HepG2 (cell line): ENCODE measurements around the gene FAM53B. TPM values are rescaled to one million over a fixed set of nuclear protein-coding genes. Genes with fewer than 3 reads are reported as not detected.

Experiments used
- CBFB ChIP-seq: sonication (generic); formaldehyde crosslinking; IDR thresholded peaks from 2 replicates; pipeline ENCODE4 v1.4.0; 2020; ENCODE audit warnings: missing genetic modification reagents
- FOSL2 ChIP-seq: sonication (generic); formaldehyde crosslinking; IDR thresholded peaks from 2 replicates; pipeline ENCODE4 v1.4.0; 2020; ENCODE audit warnings: missing genetic modification reagents
- GABPB1 ChIP-seq: IDR thresholded peaks from 2 replicates; pipeline ENCODE4 v1.6.1; 2016; ENCODE audit warnings: mild to moderate bottlenecking, missing genetic modification reagents, moderate library complexity, missing compliant biosample characterization
- HNF4A ChIP-seq: sonication (generic); formaldehyde crosslinking; IDR thresholded peaks from 2 replicates; pipeline ENCODE4 v1.4.0; 2020; ENCODE audit warnings: missing genetic modification reagents
- NFIB ChIP-seq: sonication (generic); formaldehyde crosslinking; IDR thresholded peaks from 2 replicates; pipeline ENCODE4 v1.9.0; 2021; ENCODE audit warnings: missing genetic modification reagents, mild to moderate bottlenecking, borderline replicate concordance
- NONO ChIP-seq, 2 experiments: fragments of 450-650 bp in 1 of 2; sonication (generic) in 1 of 2; formaldehyde crosslinking in 1 of 2; IDR thresholded peaks in 1 of 2; conservative IDR thresholded peaks in 1 of 2; 2 replicates each; pipeline versions ENCODE4 v1.6.1 to v1.8.0; 2017 to 2022; ENCODE audit warnings: mild to moderate bottlenecking in 1 of 2, missing genetic modification reagents in 1 of 2, moderate library complexity in 1 of 2
- NR2F2 ChIP-seq: IDR thresholded peaks from 2 replicates; pipeline ENCODE4 v1.6.1; 2012; ENCODE audit warnings: low read depth, inconsistent platforms, borderline replicate concordance
- SOX6 ChIP-seq, 2 experiments: fragments of 450-650 bp in 1 of 2; sonication (generic) in 1 of 2; formaldehyde crosslinking in 1 of 2; IDR thresholded peaks; 2 replicates each; pipeline versions ENCODE4 v1.4.0 to v1.6.1; 2017 to 2020; ENCODE audit warnings: antibody characterized with exemption in 1 of 2, mild to moderate bottlenecking in 1 of 2, missing genetic modification reagents in 1 of 2
- SPEN ChIP-seq: sonication (generic); formaldehyde crosslinking; IDR thresholded peaks from 2 replicates; pipeline ENCODE4 v1.5.1; 2020; ENCODE audit warnings: low read depth, mild to moderate bottlenecking, missing genetic modification reagents
- THRA ChIP-seq: sonication (generic); formaldehyde crosslinking; IDR thresholded peaks from 2 replicates; pipeline ENCODE4 v1.4.0; 2020; ENCODE audit warnings: missing genetic modification reagents, borderline replicate concordance
- ZBTB4 ChIP-seq: sonication (generic); formaldehyde crosslinking; IDR thresholded peaks from 2 replicates; pipeline ENCODE4 v1.4.0; 2020; ENCODE audit warnings: missing genetic modification reagents, mild to moderate bottlenecking, borderline replicate concordance
- ZFY ChIP-seq: sonication (generic); formaldehyde crosslinking; IDR thresholded peaks from 2 replicates; pipeline ENCODE4 v1.4.0; 2020; ENCODE audit warnings: missing genetic modification reagents
- ZMYM3 ChIP-seq: sonication (generic); formaldehyde crosslinking; IDR thresholded peaks from 2 replicates; pipeline ENCODE4 v1.5.1; 2020; ENCODE audit warnings: mild to moderate bottlenecking, missing genetic modification reagents
- ZNF296 ChIP-seq: sonication (generic); formaldehyde crosslinking; conservative IDR thresholded peaks from 2 replicates; pipeline ENCODE4 v1.5.0; 2020; ENCODE audit warnings: mild to moderate bottlenecking, missing genetic modification reagents
- polyA plus RNA-seq, 8 experiments: library from polyadenylated mRNA; depleted of rRNA in 3 of 8; stranded (reverse) in 7 of 8; unstranded in 1 of 8; fragments of >200 nt; fragmentation: Illumina TruSeq in 4 of 8; extraction: Trizol in 4 of 8; gene quantifications; 2 replicates each; pipeline versions ENCODE4 v1.2.1 to v1.2.3, GENCODE V29; 2011 to 2016; ENCODE audit warnings: low read depth in 4 of 8, missing spikeins in 1 of 8, mixed read lengths in 1 of 8; ENCODE audit not compliant: insufficient read depth in 1 of 8
- total RNA-seq, 5 experiments: library from RNA; depleted of rRNA; stranded (reverse); fragments of >200 nt; fragmentation: Illumina TruSeq; extraction: Trizol; gene quantifications; 2 replicates each; pipeline ENCODE4 v1.2.3, GENCODE V29; 2016; ENCODE audit warnings: low read depth in 1 of 5
- TF ChIP-seq, protein P1 (sequence below): sonication (generic); formaldehyde crosslinking; IDR thresholded peaks from 2 replicates; pipeline ENCODE4 v1.4.0; 2020; ENCODE audit warnings: mild to moderate bottlenecking, missing genetic modification reagents
- TF ChIP-seq, protein P2 (sequence below): sonication (generic); formaldehyde crosslinking; IDR thresholded peaks from 2 replicates; pipeline ENCODE4 v1.9.0; 2022; ENCODE audit warnings: missing genetic modification reagents, mild to moderate bottlenecking, borderline replicate concordance
- TF ChIP-seq, protein P3 (sequence below): sonication (generic); formaldehyde crosslinking; IDR thresholded peaks from 2 replicates; pipeline ENCODE4 v1.5.1; 2020; ENCODE audit warnings: missing genetic modification reagents, mild to moderate bottlenecking, borderline replicate concordance

FAM53B gene
- total and polyA plus RNA-seq, 2 of the 13 experiments (the other 11 are each of a cell fraction or from before 2014, with no cell fraction given) = 6.4 to 19.3 TPM

DNA sequence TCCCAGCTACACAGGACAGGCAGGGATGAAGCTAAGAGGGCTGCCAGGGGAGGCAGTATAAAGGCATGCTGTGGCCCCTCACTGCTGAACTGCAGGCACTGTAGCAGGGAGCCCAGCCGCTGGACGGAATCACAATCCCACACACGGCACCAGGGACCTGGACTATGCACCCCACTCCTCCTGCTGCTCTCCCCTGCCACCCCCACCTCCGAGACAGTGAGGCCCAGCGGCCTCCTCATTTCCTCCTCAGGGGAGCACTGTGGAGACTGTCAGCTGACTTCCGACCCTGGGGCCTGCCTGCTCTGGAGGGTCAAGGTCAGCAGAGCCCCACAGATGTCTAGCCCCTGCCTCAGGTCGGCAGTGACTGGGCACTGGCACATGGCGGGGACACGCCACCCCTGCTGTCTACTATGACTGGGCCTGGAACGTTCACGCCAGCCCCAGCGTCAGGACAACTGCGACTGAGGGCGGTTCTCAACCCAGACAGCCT, 92.7 kb downstream of the FAM53B start (continued):
- TF ChIP-seq ZBTB4 (CRISPR knock-in tag) (peak; percentile 75; the same call in 1 of the 2 replicates), CBFB (CRISPR knock-in tag) (0 out of 2 replicates have a peak, but pooled peaks have one; percentile 54), HNF4A (peak; percentile 81), THRA (CRISPR knock-in tag) (peak; percentile 43; the same call in 1 of the 2 replicates), NFIB (no peak), ZNF296 (CRISPR knock-in tag) (peak; percentile 49; the same call in 1 of the 2 replicates), GABPB1 (CRISPR knock-in tag) (peak; percentile 52; the same call in 1 of the 2 replicates), SPEN (CRISPR knock-in tag) (peak; percentile 57; the same call in 1 of the 2 replicates), ZFY (CRISPR knock-in tag) (peak; percentile 49; the same call in 1 of the 2 replicates), NR2F2 (peak; percentile 39; the same call in 1 of the 2 replicates), SOX6 (IDR thresholded peaks at IDR 0.05) (no peak), SOX6 (CRISPR knock-in tag; IDR thresholded peaks at IDR 0.05) (peak; percentile 42; the same call in 1 of the 2 replicates), ZMYM3 (peak; percentile 90), FOSL2 (CRISPR knock-in tag) (0 out of 2 replicates have a peak, but pooled peaks have one; percentile 10), NONO (IDR thresholded peaks at IDR 0.05) (no peak), NONO (CRISPR knock-in tag; conservative IDR thresholded peaks at IDR 0.05) (0 out of 2 replicates have a peak, but pooled peaks have one; percentile 35)
- TF ChIP-seq, protein P1, sequence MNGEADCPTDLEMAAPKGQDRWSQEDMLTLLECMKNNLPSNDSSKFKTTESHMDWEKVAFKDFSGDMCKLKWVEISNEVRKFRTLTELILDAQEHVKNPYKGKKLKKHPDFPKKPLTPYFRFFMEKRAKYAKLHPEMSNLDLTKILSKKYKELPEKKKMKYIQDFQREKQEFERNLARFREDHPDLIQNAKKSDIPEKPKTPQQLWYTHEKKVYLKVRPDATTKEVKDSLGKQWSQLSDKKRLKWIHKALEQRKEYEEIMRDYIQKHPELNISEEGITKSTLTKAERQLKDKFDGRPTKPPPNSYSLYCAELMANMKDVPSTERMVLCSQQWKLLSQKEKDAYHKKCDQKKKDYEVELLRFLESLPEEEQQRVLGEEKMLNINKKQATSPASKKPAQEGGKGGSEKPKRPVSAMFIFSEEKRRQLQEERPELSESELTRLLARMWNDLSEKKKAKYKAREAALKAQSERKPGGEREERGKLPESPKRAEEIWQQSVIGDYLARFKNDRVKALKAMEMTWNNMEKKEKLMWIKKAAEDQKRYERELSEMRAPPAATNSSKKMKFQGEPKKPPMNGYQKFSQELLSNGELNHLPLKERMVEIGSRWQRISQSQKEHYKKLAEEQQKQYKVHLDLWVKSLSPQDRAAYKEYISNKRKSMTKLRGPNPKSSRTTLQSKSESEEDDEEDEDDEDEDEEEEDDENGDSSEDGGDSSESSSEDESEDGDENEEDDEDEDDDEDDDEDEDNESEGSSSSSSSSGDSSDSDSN (CRISPR knock-in tag) = 0 out of 2 replicates have a peak, but pooled peaks have one; percentile 30
- TF ChIP-seq, protein P2, sequence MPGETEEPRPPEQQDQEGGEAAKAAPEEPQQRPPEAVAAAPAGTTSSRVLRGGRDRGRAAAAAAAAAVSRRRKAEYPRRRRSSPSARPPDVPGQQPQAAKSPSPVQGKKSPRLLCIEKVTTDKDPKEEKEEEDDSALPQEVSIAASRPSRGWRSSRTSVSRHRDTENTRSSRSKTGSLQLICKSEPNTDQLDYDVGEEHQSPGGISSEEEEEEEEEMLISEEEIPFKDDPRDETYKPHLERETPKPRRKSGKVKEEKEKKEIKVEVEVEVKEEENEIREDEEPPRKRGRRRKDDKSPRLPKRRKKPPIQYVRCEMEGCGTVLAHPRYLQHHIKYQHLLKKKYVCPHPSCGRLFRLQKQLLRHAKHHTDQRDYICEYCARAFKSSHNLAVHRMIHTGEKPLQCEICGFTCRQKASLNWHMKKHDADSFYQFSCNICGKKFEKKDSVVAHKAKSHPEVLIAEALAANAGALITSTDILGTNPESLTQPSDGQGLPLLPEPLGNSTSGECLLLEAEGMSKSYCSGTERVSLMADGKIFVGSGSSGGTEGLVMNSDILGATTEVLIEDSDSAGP = peak; percentile 42; the same call in 1 of the 2 replicates
- TF ChIP-seq, protein P3, sequence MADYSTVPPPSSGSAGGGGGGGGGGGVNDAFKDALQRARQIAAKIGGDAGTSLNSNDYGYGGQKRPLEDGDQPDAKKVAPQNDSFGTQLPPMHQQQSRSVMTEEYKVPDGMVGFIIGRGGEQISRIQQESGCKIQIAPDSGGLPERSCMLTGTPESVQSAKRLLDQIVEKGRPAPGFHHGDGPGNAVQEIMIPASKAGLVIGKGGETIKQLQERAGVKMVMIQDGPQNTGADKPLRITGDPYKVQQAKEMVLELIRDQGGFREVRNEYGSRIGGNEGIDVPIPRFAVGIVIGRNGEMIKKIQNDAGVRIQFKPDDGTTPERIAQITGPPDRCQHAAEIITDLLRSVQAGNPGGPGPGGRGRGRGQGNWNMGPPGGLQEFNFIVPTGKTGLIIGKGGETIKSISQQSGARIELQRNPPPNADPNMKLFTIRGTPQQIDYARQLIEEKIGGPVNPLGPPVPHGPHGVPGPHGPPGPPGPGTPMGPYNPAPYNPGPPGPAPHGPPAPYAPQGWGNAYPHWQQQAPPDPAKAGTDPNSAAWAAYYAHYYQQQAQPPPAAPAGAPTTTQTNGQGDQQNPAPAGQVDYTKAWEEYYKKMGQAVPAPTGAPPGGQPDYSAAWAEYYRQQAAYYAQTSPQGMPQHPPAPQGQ (CRISPR knock-in tag) = no peak
